NT2/D1 (cell line): ENCODE results near the gene MACROD1.
"Not testable (repeated sequence)": the region's sequence is repeated elsewhere in the genome, so short reads cannot be mapped to it uniquely, and the experiment has no call there.

Experiments used
- DNase-seq: peaks from one replicate; pipeline ENCODE4 v3.0.0-alpha.2; 2011; ENCODE audit warnings: low read depth, low spot score
- H3K27me3 ChIP-seq: 2 replicates; pipeline ENCODE4 v1.6.0; 2011; ENCODE audit warnings: mild to moderate bottlenecking; ENCODE audit not compliant: insufficient read length, insufficient read depth
- H3K36me3 ChIP-seq: 2 replicates; pipeline ENCODE4 v1.6.1; 2011; ENCODE audit warnings: mild to moderate bottlenecking, low read length, mixed read lengths; ENCODE audit not compliant: insufficient read depth, insufficient read length
- H3K4me1 ChIP-seq: 2 replicates; pipeline ENCODE4 v1.5.1; 2011; ENCODE audit not compliant: insufficient read depth, insufficient read length
- H3K4me3 ChIP-seq: 2 replicates; pipeline ENCODE4 v1.5.1; 2011; ENCODE audit warnings: low read depth; ENCODE audit not compliant: insufficient read length
- H3K9ac ChIP-seq: 2 replicates; pipeline ENCODE4 v1.6.0; 2011; ENCODE audit warnings: low read depth; ENCODE audit not compliant: insufficient read length
- H3K9me3 ChIP-seq: 2 replicates; pipeline ENCODE4 v1.5.1; 2011; ENCODE audit warnings: mild to moderate bottlenecking, low read length; ENCODE audit not compliant: insufficient read depth
- SUZ12 ChIP-seq: IDR thresholded peaks from 2 replicates; pipeline ENCODE4 v1.6.1; 2011; ENCODE audit not compliant: insufficient read length, insufficient read depth; ENCODE audit errors: extremely low read depth
- YY1 ChIP-seq: IDR thresholded peaks from 2 replicates; pipeline ENCODE4 v1.6.1; 2011; ENCODE audit not compliant: insufficient read length, insufficient read depth
- ZNF274 ChIP-seq: IDR thresholded peaks from 2 replicates; pipeline ENCODE4 v1.6.1; 2011; ENCODE audit warnings: mild to moderate bottlenecking, low read depth, low read length

The MACROD1 gene

DNA sequence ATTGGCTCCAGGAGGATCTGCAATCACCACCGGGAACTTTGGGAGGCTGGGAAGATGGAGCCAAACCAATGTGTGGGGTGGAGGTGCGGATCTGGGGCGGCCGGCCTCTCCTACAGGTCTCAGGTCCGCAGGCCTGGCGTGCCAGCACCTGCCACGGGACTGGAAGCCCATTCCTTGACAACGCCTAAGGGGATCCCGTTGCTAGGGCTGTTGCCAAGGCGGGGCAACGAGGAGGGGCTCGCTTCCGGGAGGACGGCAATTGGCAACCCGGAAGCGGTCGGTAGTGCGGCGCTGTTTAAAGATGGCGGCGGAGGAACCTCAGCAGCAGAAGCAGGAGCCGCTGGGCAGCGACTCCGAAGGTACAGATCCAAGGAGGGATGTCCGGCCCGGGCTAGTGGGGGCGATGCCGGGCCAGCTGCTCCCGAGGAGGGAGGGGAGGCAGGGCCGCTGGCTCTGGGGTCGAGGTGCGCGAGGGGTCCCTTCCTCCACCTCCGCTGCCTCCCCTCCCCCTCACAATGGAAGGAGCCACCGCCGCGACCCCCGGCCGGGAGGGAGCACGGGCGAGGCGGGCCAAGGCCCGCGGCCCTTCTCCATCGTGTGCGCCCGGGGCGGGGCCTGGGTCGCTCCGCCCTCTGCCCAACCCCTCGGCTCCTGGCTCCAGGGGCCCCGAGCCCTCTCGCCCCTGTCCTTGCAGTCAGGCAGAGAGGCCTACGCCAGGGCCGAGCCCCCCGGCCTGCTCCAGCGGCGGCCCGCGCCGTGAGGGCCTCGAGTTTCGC is 179.6 kb downstream of the MACROD1 start, which contains the start of gene OTUB1:
Gene OTUB1, plus strand, starts transcription at position 283 of the 776 bp plus-strand sequence. Its CDS starts 19 bp downstream, at position 302.
- TF ChIP-seq YY1 (peak; percentile 85), ZNF274 (no peak)
- Histone ChIP-seq H3K4me3 (peak within 1 kb of the TSS; percentile 96), H3K4me1 (peaks cover 22% of the 10 kb centered on the region), H3K27me3 (no peaks in the 10 kb centered on the region), H3K9me3 (no peaks in the 10 kb centered on the region), H3K36me3 (peaks cover 38% of the 10 kb centered on the region), H3K9ac (peak within 1 kb of the TSS; percentile 100)
- DNase-seq, result peak; percentile 97

DNA sequence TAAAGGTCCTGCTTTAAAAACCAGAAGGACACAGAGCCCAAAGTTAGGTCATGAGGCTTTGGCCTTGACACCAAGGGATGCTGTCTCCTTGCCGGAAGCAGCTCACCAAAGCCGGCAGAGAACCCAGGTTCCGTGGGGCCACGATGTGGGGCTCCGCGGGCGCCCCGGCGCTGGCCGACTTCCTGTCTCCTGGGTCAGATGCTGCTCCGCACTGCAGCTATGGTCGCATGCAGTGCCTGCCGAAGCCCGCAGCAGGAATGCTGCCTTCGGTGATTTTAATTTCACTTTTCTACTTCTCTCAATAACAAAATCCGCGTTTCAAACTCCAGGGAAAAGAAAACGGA is 180.1 kb downstream of the MACROD1 start:
- TF ChIP-seq SUZ12, result no peak
- TF ChIP-seq YY1, result no peak
- TF ChIP-seq ZNF274, result no peak
- H3K27me3 ChIP-seq, result no peaks in the 10 kb centered on the region
- peak overlapping the region; percentile 96 for H3K4me3 ChIP-seq
- H3K9ac ChIP-seq, result peak overlapping the region; percentile 100
- DNase-seq, result no peak
- peaks cover 22% of the 10 kb centered on the region for H3K4me1 ChIP-seq
- H3K9me3 ChIP-seq, result no peaks in the 10 kb centered on the region
- peaks cover 32% of the 10 kb centered on the region for H3K36me3 ChIP-seq

DNA sequence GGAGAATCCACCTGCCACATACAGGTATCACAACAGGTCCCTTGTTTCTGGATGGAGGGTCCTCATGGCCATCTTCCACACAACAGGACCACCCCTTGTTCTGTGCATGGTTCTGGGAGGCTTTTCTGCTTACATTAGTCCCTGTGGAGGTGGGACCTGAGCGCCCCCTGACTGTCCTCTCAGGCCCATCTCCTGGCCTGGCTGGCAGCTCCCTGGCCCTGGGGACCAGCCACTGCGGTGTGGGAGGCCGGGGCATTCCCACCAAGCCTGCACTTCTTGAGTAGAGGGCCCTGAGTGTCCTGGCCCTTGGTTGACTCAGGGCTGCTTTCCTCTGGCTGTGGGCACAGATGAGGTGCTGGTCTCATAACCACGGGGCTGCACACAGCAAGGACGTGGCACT is 186.5 kb downstream of the MACROD1 start:
- no peaks in the 10 kb centered on the region for H3K9me3 ChIP-seq
- TF ChIP-seq ZNF274 (no peak), YY1 (no peak), SUZ12 (no peak)
- no peaks in the 10 kb centered on the region for H3K27me3 ChIP-seq
- peaks cover 23% of the 10 kb centered on the region for H3K4me1 ChIP-seq
- no peak overlapping the region for H3K4me3 ChIP-seq
- peaks cover 29% of the 10 kb centered on the region for H3K36me3 ChIP-seq
- DNase-seq, result no peak
- H3K9ac ChIP-seq, result peak overlapping the region; percentile 3

DNA sequence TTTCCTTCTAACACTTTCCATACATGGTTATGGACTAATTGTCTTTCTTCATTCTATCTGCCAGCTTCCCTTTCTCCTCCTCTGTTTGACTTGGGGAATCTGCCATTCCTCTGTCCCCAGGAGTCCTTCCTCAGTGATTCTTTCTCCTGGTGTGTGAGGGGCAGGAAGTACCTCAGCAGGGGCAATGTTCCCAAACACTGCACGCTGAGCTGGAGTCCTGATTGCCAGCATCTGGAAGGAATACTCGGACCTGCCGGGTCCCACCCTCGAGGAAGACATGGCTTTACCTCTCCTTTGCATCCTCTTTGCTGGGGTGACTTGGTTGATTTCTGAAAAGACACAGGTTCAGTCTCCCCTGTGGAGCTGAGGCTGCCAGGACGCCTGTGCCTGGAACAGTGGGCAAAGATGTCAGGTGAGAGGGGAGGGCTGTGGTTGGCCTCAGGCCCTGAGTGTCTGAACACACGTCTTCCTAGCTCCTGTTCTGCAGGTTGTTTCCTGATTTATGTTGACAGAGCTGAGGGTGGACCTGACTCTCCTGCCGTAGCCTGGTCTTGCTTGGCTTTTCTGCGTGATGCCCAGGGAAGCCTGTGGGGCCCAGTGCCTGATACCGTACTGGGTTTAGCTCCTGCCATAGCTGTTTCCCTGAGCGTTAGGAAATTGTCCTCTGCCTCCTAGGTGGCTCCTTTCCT is 187.2 kb downstream of the MACROD1 start:
- no peak for DNase-seq
- H3K9ac ChIP-seq, result peak overlapping the region; percentile 17
- H3K4me3 ChIP-seq, result no peak overlapping the region
- TF ChIP-seq YY1 (no peak), ZNF274 (no peak), SUZ12 (no peak)
- no peaks in the 10 kb centered on the region for H3K27me3 ChIP-seq
- peaks cover 29% of the 10 kb centered on the region for H3K36me3 ChIP-seq
- H3K4me1 ChIP-seq, result peaks cover 23% of the 10 kb centered on the region
- no peaks in the 10 kb centered on the region for H3K9me3 ChIP-seq

DNA sequence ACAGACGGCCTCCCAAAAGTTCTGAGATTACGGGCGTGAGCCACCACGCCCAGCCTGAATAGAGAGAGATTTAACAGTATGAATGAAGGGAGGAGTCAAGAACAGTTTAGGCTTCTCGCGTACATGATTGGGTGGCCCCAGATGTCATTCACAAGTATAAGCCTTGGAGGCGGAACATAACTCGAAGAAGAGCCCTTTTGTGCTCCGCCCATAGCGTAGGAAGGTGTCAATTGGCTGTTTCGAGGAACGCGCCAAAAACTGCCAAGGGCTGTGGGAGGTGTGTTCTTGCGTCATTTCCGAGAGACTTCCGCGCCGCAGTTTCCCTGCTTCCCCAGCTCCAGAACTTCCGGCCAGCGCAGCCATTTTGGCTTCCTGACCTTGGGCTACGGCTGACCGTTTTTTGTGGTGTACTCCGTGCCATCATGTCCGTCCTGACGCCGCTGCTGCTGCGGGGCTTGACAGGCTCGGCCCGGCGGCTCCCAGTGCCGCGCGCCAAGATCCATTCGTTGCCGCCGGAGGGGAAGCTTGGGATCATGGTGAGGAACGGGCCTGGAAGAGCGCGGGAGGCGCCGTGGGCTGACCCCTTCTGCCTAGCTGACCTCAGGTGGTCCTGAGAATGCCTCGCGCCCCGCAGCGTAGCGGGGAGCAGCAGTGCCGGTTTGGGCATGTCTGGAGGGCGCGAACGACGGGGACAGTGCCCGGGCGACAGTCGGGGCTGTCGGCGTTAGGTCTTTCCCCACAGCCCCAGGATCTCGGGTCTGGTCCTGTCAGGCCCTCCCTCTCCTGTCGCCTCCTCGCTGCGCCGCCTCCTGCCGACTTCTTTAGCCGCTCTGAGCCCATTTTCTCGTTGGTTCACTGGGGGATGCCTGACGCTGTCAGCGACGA is 191.4 kb downstream of the MACROD1 start, which contains the start of gene COX8A:
Gene COX8A, plus strand, starts transcription at position 362 of the 885 bp plus-strand sequence. Its CDS starts 61 bp downstream, at position 423.
- TF ChIP-seq YY1 (peak; percentile 86), ZNF274 (no peak), SUZ12 (no peak)
- peaks cover 28% of the 10 kb centered on the region for H3K36me3 ChIP-seq
- peaks cover 13% of the 10 kb centered on the region for H3K4me1 ChIP-seq
- H3K9me3 ChIP-seq, result no peaks in the 10 kb centered on the region
- peak; percentile 100 for DNase-seq
- H3K27me3 ChIP-seq, result no peaks in the 10 kb centered on the region
- H3K9ac ChIP-seq, result peak within 1 kb of the TSS; percentile 100
- peak within 1 kb of the TSS; percentile 100 for H3K4me3 ChIP-seq

DNA sequence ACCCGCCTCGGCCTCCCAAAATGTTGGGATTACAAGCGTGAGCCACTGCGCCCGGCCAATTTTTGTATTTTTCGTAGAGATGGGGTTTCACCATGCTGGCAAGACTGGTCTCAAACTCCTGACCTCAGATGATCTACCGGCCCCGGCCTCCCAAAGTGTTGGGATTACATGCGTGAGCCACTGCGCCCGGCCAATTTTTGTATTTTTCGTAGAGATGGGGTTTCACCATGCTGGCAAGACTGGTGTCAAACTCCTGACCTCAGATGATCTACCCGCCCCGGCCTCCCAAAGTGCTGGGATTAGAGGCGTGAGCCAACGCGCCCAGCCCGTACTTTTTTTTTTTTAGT is 192.0 kb downstream of the MACROD1 start:
- H3K27me3 ChIP-seq, H3K9ac ChIP-seq, H3K4me1 ChIP-seq, H3K4me3 ChIP-seq, H3K9me3 ChIP-seq, DNase-seq: not testable (repeated sequence)
- H3K36me3 ChIP-seq, result peaks cover 22% of the 10 kb centered on the region

DNA sequence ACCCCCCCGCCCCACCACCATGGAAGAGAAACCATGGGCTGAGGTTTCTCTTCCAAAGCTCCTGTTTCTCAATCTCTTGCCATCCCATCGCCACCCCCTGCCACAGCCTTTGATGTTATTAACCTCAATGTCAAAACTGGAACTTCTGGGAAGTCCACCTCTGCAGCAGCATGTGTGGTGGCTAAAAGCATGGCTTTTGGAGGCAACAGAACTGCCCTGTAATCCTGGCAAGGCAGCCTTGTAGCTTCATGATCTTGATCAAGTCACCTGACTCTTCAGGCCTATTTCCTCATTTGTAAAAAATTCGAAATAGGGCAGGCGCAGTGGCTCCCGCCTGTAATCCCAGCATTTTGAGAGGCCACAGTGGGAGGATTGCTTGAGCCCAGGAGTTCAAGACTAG is 195.0 kb downstream of the MACROD1 start:
- Histone ChIP-seq H3K4me3 (no peak overlapping the region), H3K36me3 (peaks cover 2% of the 10 kb centered on the region), H3K9me3 (no peaks in the 10 kb centered on the region), H3K9ac (no peak overlapping the region), H3K4me1 (peaks cover under 1% of the 10 kb centered on the region), H3K27me3 (no peaks in the 10 kb centered on the region)
- TF ChIP-seq YY1 (no peak), SUZ12 (no peak), ZNF274 (no peak)
- DNase-seq, result no peak
